H1 (cell line): ENCODE results near the gene NPC1L1. TPM values are rescaled to one million over a fixed set of nuclear protein-coding genes. Genes with fewer than 3 reads are reported as not detected.

ENCODE experiments used
- CTCF ChIA-PET: fragments of 300-600 bp; sonication (Branson Sonifier 250); formaldehyde crosslinking; loops from one replicate; lab custom pipeline; 2021; ENCODE audit not compliant: partially characterized antibody; lab: Charles Lee
- POLR2A ChIA-PET: fragments of 300-600 bp; sonication (Branson Sonifier 250); formaldehyde crosslinking; loops from one replicate; lab custom pipeline; 2021; ENCODE audit warnings: inconsistent platforms; ENCODE audit not compliant: partially characterized antibody; lab: Charles Lee
- DNase-seq, 2 experiments: peaks; one replicate each; pipeline versions ENCODE4 v3.0.0 to v3.0.0-alpha.2; 2010 to 2022; ENCODE audit warnings: low spot score in 2 of 2, low read depth in 1 of 2, mixed read lengths in 1 of 2
- FAIRE-seq: peaks from 2 replicates; lab custom pipeline; 2011; peaks lifted over from hg19 to GRCh38; lab: Jason Lieb, UNC
- H2AFZ ChIP-seq: 2 replicates; pipeline ENCODE4 v1.8.1; 2012; ENCODE audit warnings: low read length, inconsistent platforms
- H2AK5ac ChIP-seq: 2 replicates; pipeline ENCODE4 v1.6.1; 2013; ENCODE audit warnings: low read depth, low read length
- H2BK120ac ChIP-seq: replicated peaks from 2 replicates; pipeline ENCODE3; 2013; ENCODE audit warnings: low read depth, low read length, inconsistent platforms
- H2BK12ac ChIP-seq: 2 replicates; pipeline ENCODE4 v1.6.1; 2013; ENCODE audit warnings: low read depth, low read length
- H2BK15ac ChIP-seq: 2 replicates; pipeline ENCODE4 v1.6.1; 2013; ENCODE audit warnings: low read length
- H2BK20ac ChIP-seq: 2 replicates; pipeline ENCODE4 v1.6.1; 2013; ENCODE audit warnings: low read length
- H2BK5ac ChIP-seq: 2 replicates; pipeline ENCODE4 v1.6.1; 2013; ENCODE audit warnings: low read depth, low read length
- H3K14ac ChIP-seq: 2 replicates; pipeline ENCODE4 v1.6.1; 2013; ENCODE audit warnings: inconsistent platforms; ENCODE audit not compliant: insufficient read length
- H3K18ac ChIP-seq: 2 replicates; pipeline ENCODE4 v1.6.1; 2013; ENCODE audit warnings: low read length; ENCODE audit errors: extremely low read depth
- H3K23ac ChIP-seq: 2 replicates; pipeline ENCODE4 v1.6.1; 2013; ENCODE audit warnings: inconsistent platforms; ENCODE audit not compliant: insufficient read length
- H3K23me2 ChIP-seq: 2 replicates; pipeline ENCODE4 v1.6.1; 2013; ENCODE audit warnings: low read depth, low read length
- H3K27ac ChIP-seq: 2 replicates; pipeline ENCODE4 v1.6.1; 2011; ENCODE audit warnings: low read depth, low read length, inconsistent platforms
- H3K27me3 ChIP-seq, 4 experiments: replicated peaks in 1 of 4; 1 replicate in 1 of 4; 2 replicates in 3 of 4; pipeline versions ENCODE4 v1.6.1 to v1.8.1; 2011 to 2013; ENCODE audit warnings: low read length in 3 of 4, mild to moderate bottlenecking in 3 of 4, inconsistent platforms in 2 of 4, mixed read lengths in 2 of 4, moderate library complexity in 1 of 4; ENCODE audit not compliant: control insufficient read depth in 3 of 4, insufficient read depth in 3 of 4; ENCODE audit errors: extremely low read depth in 1 of 4
- H3K36me3 ChIP-seq, 4 experiments: 2 replicates each; pipeline versions ENCODE4 v1.6.1 to v1.8.1; 2011 to 2013; ENCODE audit warnings: mild to moderate bottlenecking in 4 of 4, low read length in 3 of 4, moderate library complexity in 2 of 4, control low read depth in 1 of 4, inconsistent platforms in 1 of 4; ENCODE audit not compliant: insufficient read depth in 4 of 4, control insufficient read depth in 2 of 4
- H3K4ac ChIP-seq: replicated peaks from 2 replicates; pipeline ENCODE3; 2013; ENCODE audit warnings: low read length, low read depth, mixed read lengths, inconsistent platforms; ENCODE audit not compliant: insufficient read length
- H3K4me1 ChIP-seq, 4 experiments: replicated peaks in 1 of 4; 1 replicate in 1 of 4; 2 replicates in 3 of 4; pipeline versions ENCODE4 v1.6.1 to v1.8.1; 2011 to 2013; ENCODE audit warnings: low read length in 3 of 4, inconsistent platforms in 2 of 4, mixed read lengths in 1 of 4; ENCODE audit not compliant: insufficient read depth in 4 of 4, control insufficient read depth in 3 of 4
- H3K4me2 ChIP-seq, 2 experiments: 2 replicates each; pipeline versions ENCODE4 v1.6.1 to v1.8.1; 2011 to 2013; ENCODE audit warnings: low read depth in 2 of 2, low read length in 2 of 2, control low read depth in 1 of 2, inconsistent platforms in 1 of 2, mild to moderate bottlenecking in 1 of 2; ENCODE audit not compliant: insufficient read depth in 1 of 2
- H3K4me3 ChIP-seq, 4 experiments: fragments of 200-600, 300-600 bp in 1 of 4; sonication (generic), shearing (Covaris generic), sonication (Bioruptor Twin) in 1 of 4; 2 replicates each; pipeline versions ENCODE4 v1.5.1 to v1.8.1; 2011 to 2016; ENCODE audit warnings: low read length in 4 of 4, low read depth in 3 of 4, control low read depth in 2 of 4, inconsistent platforms in 2 of 4, mild to moderate bottlenecking in 2 of 4, mixed read lengths in 1 of 4, moderate library complexity in 1 of 4; ENCODE audit not compliant: insufficient read depth in 2 of 4; ENCODE audit errors: extremely low read depth in 1 of 4
- H3K56ac ChIP-seq: replicated peaks from 2 replicates; pipeline ENCODE3; 2013; ENCODE audit warnings: low read depth, mild to moderate bottlenecking, mixed read lengths, low read length, inconsistent platforms; ENCODE audit not compliant: insufficient read length
- H3K79me1 ChIP-seq: 2 replicates; pipeline ENCODE4 v1.6.1; 2013; ENCODE audit warnings: low read depth, low read length, control low read depth
- H3K79me2 ChIP-seq, 2 experiments: 2 replicates each; pipeline versions ENCODE4 v1.6.1 to v1.8.1; 2012 to 2013; ENCODE audit warnings: low read length in 2 of 2, mild to moderate bottlenecking in 2 of 2, inconsistent platforms in 1 of 2; ENCODE audit not compliant: insufficient read depth in 2 of 2, control insufficient read depth in 1 of 2
- H3K9ac ChIP-seq, 4 experiments: replicated peaks in 1 of 4; 1 replicate in 1 of 4; 2 replicates in 3 of 4; pipeline versions ENCODE4 v1.6.1 to v1.8.1; 2011 to 2013; ENCODE audit warnings: low read depth in 3 of 4, low read length in 3 of 4, control low read depth in 2 of 4, mild to moderate bottlenecking in 2 of 4, moderate library complexity in 2 of 4, inconsistent platforms in 1 of 4; ENCODE audit errors: extremely low read depth in 1 of 4
- H3K9me3 ChIP-seq, 2 experiments: 2 replicates each; pipeline versions ENCODE4 v1.6.1 to v1.8.1; 2012 to 2013; ENCODE audit warnings: mild to moderate bottlenecking in 2 of 2, moderate library complexity in 2 of 2, control low read depth in 1 of 2, inconsistent platforms in 1 of 2, low read depth in 1 of 2, low read length in 1 of 2, mixed read lengths in 1 of 2; ENCODE audit not compliant: insufficient read depth in 2 of 2
- H4K20me1 ChIP-seq, 2 experiments: replicated peaks in 1 of 2; 2 replicates each; pipeline versions ENCODE3 to v1.8.1; 2011 to 2013; ENCODE audit warnings: inconsistent platforms in 2 of 2, low read length in 2 of 2, mild to moderate bottlenecking in 1 of 2; ENCODE audit not compliant: insufficient read depth in 2 of 2, control insufficient read depth in 1 of 2
- H4K5ac ChIP-seq: 2 replicates; pipeline ENCODE4 v1.6.1; 2013; ENCODE audit warnings: low read length, low read depth, mixed read lengths, inconsistent platforms; ENCODE audit not compliant: insufficient read length
- H4K8ac ChIP-seq: 2 replicates; pipeline ENCODE4 v1.8.0; 2013; ENCODE audit warnings: mild to moderate bottlenecking, moderate library complexity, low read length, inconsistent platforms; ENCODE audit not compliant: insufficient read depth; ENCODE audit errors: extremely low read depth
- H4K91ac ChIP-seq: replicated peaks from 2 replicates; pipeline ENCODE3; 2013; ENCODE audit warnings: low read length, mixed read lengths, inconsistent platforms; ENCODE audit not compliant: insufficient read length
- POLR2A ChIP-seq, 2 experiments: IDR thresholded peaks; 1 replicate in 1 of 2; 2 replicates in 1 of 2; pipeline ENCODE4 v1.6.1; 2011; ENCODE audit warnings: low read depth in 2 of 2, low read length in 2 of 2, mild to moderate bottlenecking in 2 of 2; ENCODE audit errors: control extremely low read depth in 1 of 2
- SP4 ChIP-seq: IDR thresholded peaks from 2 replicates; pipeline ENCODE4 v1.6.1; 2012; ENCODE audit warnings: low read length, inconsistent platforms
- WGBS, 2 experiments: shearing (Covaris generic) in 1 of 2; methylation state at CpG; one replicate each; pipeline versions ENCODE4 v1.1.6 to v1.1.7; 2013 to 2015; ENCODE audit warnings: low lambda C conversion rate in 2 of 2, mixed read lengths in 2 of 2, inconsistent platforms in 1 of 2, low coverage in 1 of 2, missing lambda C conversion rate in 1 of 2; ENCODE audit not compliant: insufficient replicate concordance in 2 of 2, insufficient coverage in 1 of 2, insufficient read length in 1 of 2; ENCODE audit errors: extremely low coverage in 1 of 2, missing lambda C conversion rate in 1 of 2; 5-methylcytosine and 5-hydroxymethylcytosine counted together
- polyA plus RNA-seq, 7 experiments: library from polyadenylated mRNA; depleted of rRNA in 3 of 7; stranded (reverse) in 5 of 7; unstranded in 2 of 7; fragments of >200 nt in 5 of 7; fragments of 200-250 nt in 2 of 7; gene quantifications; 1 replicate in 5 of 7; 2 replicates in 1 of 7; 4 replicates in 1 of 7; pipeline versions ENCODE4 v1.2.1 to v1.2.3, GENCODE V29; 2011 to 2013; ENCODE audit warnings: missing spikeins in 2 of 7, mixed read lengths in 2 of 7
- total RNA-seq: library from RNA; stranded (reverse); fragmentation: NEBNext Ultra II Directional; extraction: Animal tissue kit (Norgen Biotek cat#: 25700); gene quantifications from 2 replicates; pipeline ENCODE4 v1.2.1, GENCODE V29; 2021

Gene NPC1L1
- total and polyA plus RNA-seq, 2 of the 8 experiments (the other 6 are each of a cell fraction or from before 2014, with no cell fraction given), result 0.06 to 0.21 TPM

DNA sequence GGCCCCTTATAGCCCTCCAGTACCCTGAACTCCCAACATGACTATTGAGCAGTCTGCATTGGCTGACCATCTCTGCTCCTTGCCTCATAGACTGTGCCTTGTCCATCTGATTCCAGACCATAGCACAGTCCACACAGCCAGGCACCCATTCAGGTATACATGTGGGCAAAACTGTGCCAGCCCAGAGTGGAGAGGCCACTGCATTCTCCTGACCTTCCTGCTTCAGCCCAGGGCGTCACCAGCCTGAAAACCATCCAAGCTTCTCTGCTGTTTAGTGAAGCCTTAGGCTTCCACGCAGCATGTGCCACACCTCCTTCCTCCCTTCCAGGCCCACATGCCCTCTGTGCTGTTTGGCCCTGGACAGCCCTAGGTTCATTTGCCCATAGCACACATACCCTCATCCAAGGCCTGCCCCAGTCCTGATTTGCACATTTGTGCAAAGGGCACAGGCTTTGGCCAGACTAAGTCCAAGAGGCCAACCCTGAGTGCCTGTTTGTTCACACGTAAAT lies 22.1 kb upstream of the NPC1L1 start:
- no peaks in the 10 kb centered on the region; a peak in 1 of 7 replicates for H3K4me1 ChIP-seq
- no peaks in the 10 kb centered on the region for H3K9me3 ChIP-seq
- H2AFZ ChIP-seq, result no peak overlapping the region
- no peak overlapping the region for H3K56ac ChIP-seq
- H3K36me3 ChIP-seq, result peaks cover 14 to 30% (median 25%) of the 10 kb centered on the region in 4 experiments
- POLR2A ChIA-PET, result interaction anchor here (1.0 to 8.3 kb wide), 6 partner anchors 8 to 214 kb away, joined by 3 to 89 read pairs (median 22); partner anchors contain the start of genes DDX56, NUDCD3 and TMED4
- H3K79me1 ChIP-seq, result no peaks in the 10 kb centered on the region
- H2AK5ac ChIP-seq, result no peak overlapping the region
- H2BK5ac ChIP-seq, result no peak overlapping the region; the same call in 1 of the 2 replicates
- H2BK15ac ChIP-seq, result 0 out of 2 replicates have a peak overlapping the region, but pooled peaks have one; percentile 41
- H3K79me2 ChIP-seq, result no peaks in the 10 kb centered on the region; a peak in 1 of 4 replicates
- peaks cover 2 to 20% of the 10 kb centered on the region in 2 experiments for H4K20me1 ChIP-seq
- H4K91ac ChIP-seq, result no peak overlapping the region
- CTCF ChIA-PET, result interaction anchor here (10.2 kb wide), 1 partner anchor 25 kb away, joined by 98 read pairs; the partner anchor contains the start of gene NPC1L1
- no peak overlapping the region for H3K9ac ChIP-seq
- 84% methylated on average over 3 of the region's 3 CpGs; no CpG with 5 or more reads in 1 of the 2 experiments for WGBS, 2 experiments
- 0 out of 2 replicates have a peak overlapping the region, but pooled peaks have one; percentile 32 for H2BK20ac ChIP-seq
- FAIRE-seq (no peak), DNase-seq (no peak)
- no peak overlapping the region for H3K23ac ChIP-seq
- TF ChIP-seq SP4 (no peak), POLR2A (IDR thresholded peaks at IDR 0.05; ENCODE audit: control extremely low read depth in 1 of 2, low read depth in 2 of 2, low read length in 2 of 2) (peak; percentile 16 to 51)
- H2BK12ac ChIP-seq, result no peak overlapping the region
- no peaks in the 10 kb centered on the region for H3K23me2 ChIP-seq
- H3K4me3 ChIP-seq, result no peak overlapping the region
- H3K14ac ChIP-seq, result no peak overlapping the region
- H4K8ac ChIP-seq, result peak overlapping the region; percentile 45; the same call in 1 of the 2 replicates
- no peaks in the 10 kb centered on the region; a peak in 1 of 7 replicates for H3K27me3 ChIP-seq
- no peak overlapping the region for H2BK120ac ChIP-seq
- H3K18ac ChIP-seq, result no peak overlapping the region
- H3K4ac ChIP-seq, result peak overlapping the region; percentile 51
- no peak overlapping the region for H4K5ac ChIP-seq
- H3K4me2 ChIP-seq, result no peak overlapping the region
- no peak overlapping the region for H3K27ac ChIP-seq
